ENCODE measurements around the gene DKK3.

Gene DKK3

DNA sequence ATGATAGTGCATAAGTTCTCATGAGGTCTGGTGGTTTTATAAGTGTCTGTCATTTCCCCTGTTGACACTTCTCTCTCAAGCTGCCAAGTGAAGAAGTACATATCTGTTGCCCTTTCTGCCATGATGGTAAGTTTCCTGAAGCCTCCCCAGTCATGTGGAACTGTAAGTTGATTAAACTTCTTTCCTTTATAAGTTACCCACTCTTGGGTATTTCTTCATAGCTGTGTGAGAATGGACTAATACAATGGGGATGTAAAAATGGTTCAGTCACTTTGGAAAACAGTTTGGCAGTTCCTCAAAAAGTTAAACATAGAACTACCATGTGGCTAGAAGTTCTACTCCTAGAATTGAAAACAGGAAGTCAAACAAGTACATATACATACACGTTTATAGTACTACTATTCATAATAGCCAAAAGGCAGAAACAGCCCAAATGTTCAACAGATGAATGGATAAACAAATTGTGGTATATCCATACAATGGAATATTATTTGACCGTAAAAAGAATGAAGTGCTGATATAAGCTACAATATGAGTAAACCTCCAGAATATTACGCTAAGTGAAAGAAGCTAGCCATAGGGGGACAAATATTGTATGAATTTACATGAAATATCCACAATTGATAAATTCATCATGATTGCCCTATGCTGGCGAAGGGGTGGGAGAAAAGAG is 16.0 kb upstream of the DKK3 start:
- Histone ChIP-seq H3K9me3 (ENCODE audit: severe bottlenecking) (no peaks in the 10 kb centered on the region), H3K4me1 (ENCODE audit: insufficient read depth, poor library complexity, severe bottlenecking) (no peaks in the 10 kb centered on the region), H3K36me3 (ENCODE audit: low read depth) (no peaks in the 10 kb centered on the region), H3K27ac (ENCODE audit: poor library complexity, severe bottlenecking) (no peak overlapping the region), H3K27me3 (ENCODE audit: insufficient read depth, poor library complexity, severe bottlenecking) (no peaks in the 10 kb centered on the region), H3K4me3 (ENCODE audit: severe bottlenecking) (no peak overlapping the region)
- DNase-seq (ENCODE audit: low spot score) (no peak), ATAC-seq (ENCODE audit: low read depth) (no peak)
- TF ChIP-seq, protein P1, sequence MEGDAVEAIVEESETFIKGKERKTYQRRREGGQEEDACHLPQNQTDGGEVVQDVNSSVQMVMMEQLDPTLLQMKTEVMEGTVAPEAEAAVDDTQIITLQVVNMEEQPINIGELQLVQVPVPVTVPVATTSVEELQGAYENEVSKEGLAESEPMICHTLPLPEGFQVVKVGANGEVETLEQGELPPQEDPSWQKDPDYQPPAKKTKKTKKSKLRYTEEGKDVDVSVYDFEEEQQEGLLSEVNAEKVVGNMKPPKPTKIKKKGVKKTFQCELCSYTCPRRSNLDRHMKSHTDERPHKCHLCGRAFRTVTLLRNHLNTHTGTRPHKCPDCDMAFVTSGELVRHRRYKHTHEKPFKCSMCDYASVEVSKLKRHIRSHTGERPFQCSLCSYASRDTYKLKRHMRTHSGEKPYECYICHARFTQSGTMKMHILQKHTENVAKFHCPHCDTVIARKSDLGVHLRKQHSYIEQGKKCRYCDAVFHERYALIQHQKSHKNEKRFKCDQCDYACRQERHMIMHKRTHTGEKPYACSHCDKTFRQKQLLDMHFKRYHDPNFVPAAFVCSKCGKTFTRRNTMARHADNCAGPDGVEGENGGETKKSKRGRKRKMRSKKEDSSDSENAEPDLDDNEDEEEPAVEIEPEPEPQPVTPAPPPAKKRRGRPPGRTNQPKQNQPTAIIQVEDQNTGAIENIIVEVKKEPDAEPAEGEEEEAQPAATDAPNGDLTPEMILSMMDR (IDR thresholded peaks at IDR 0.05; ENCODE audit: poor library complexity, severe bottlenecking): no peak

DNA sequence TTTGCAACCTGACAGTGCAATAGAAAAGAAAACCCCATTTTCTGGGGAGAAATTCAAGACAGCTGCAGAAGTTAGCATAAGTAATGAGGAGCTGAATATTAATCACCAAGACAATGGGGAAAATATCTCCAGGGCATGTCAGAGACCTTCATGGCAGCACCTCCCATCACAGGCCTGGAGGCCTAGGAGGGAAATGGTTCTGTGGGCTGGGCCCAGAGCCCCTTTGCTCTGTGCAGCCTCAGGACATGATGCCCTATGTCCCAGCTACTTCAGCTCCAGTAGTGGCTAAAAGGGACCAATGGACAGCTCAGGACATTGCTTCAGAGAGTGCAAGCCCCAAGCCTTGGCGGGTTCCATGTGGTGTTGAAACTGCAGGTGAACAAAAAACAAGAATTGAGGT is 14.6 kb upstream of the DKK3 start:
- Histone ChIP-seq H3K9me3 (ENCODE audit: severe bottlenecking) (no peaks in the 10 kb centered on the region), H3K4me3 (ENCODE audit: severe bottlenecking) (no peak overlapping the region), H3K27me3 (ENCODE audit: insufficient read depth, poor library complexity, severe bottlenecking) (no peaks in the 10 kb centered on the region), H3K4me1 (ENCODE audit: insufficient read depth, poor library complexity, severe bottlenecking) (no peaks in the 10 kb centered on the region), H3K27ac (ENCODE audit: poor library complexity, severe bottlenecking) (no peak overlapping the region), H3K36me3 (ENCODE audit: low read depth) (no peaks in the 10 kb centered on the region)
- no peak for ATAC-seq (ENCODE audit: low read depth)
- no peak for DNase-seq (ENCODE audit: low spot score)
- TF ChIP-seq, protein P1 (IDR thresholded peaks at IDR 0.05; ENCODE audit: poor library complexity, severe bottlenecking): no peak

DNA sequence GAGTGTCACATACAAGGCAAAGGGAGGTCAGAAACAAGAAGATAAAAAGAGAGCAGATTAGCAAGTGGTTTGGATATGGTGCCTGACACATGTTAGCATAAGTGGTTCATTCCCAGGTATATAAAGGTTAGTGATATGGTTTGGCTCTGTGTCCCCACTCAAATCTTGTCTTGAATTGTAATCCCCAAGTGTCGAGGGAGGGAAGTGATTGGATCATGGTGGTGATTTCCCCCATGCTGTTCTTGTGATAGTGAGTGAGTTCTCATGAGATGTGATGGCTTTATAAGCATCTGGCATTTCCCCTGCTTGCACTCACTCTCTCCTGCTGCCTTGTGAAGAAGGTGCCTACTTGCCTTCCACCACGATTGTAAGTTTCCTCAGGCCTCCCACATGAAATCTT is 12.1 kb upstream of the DKK3 start:
- H3K27me3 ChIP-seq (ENCODE audit: insufficient read depth, poor library complexity, severe bottlenecking): no peaks in the 10 kb centered on the region
- DNase-seq (ENCODE audit: low spot score) (no peak), ATAC-seq (ENCODE audit: low read depth) (no peak)
- H3K27ac ChIP-seq (ENCODE audit: poor library complexity, severe bottlenecking): no peak overlapping the region
- no peaks in the 10 kb centered on the region for H3K4me1 ChIP-seq (ENCODE audit: insufficient read depth, poor library complexity, severe bottlenecking)
- TF ChIP-seq, protein P1 (IDR thresholded peaks at IDR 0.05; ENCODE audit: poor library complexity, severe bottlenecking): no peak
- no peaks in the 10 kb centered on the region for H3K36me3 ChIP-seq (ENCODE audit: low read depth)
- H3K9me3 ChIP-seq (ENCODE audit: severe bottlenecking): no peaks in the 10 kb centered on the region
- no peak overlapping the region for H3K4me3 ChIP-seq (ENCODE audit: severe bottlenecking)

DNA sequence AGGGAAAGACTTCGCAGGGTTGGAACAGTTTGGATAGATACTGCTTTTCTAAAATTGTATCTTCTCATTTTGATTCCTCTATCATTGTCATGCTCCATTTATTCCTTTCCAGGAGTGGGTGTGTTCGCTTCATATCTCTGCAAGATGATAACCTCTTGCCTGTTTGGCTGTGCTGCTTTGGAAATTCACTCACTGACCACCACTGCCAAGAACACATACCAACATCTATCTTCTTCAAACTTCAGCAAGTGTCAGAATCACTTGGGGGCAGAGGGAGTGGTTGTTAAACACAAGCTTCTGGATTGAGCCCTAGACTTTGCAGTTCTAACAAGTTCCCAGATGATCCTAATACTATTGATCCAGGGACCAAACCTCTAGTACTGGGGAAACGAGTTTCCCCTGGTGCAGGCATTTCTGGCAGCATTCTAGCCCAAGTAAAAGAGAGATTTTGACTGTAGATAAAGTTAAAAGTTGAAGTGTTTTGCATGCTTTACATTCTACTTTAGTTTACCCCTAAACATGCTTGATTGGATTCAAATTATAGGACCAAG is 11.5 kb upstream of the DKK3 start:
- DNase-seq (ENCODE audit: low spot score) (no peak), ATAC-seq (ENCODE audit: low read depth) (no peak)
- no peak overlapping the region for H3K4me3 ChIP-seq (ENCODE audit: severe bottlenecking)
- no peaks in the 10 kb centered on the region for H3K9me3 ChIP-seq (ENCODE audit: severe bottlenecking)
- TF ChIP-seq, protein P1 (IDR thresholded peaks at IDR 0.05; ENCODE audit: poor library complexity, severe bottlenecking): no peak
- no peaks in the 10 kb centered on the region for H3K36me3 ChIP-seq (ENCODE audit: low read depth)
- H3K27me3 ChIP-seq (ENCODE audit: insufficient read depth, poor library complexity, severe bottlenecking): no peaks in the 10 kb centered on the region
- no peaks in the 10 kb centered on the region for H3K4me1 ChIP-seq (ENCODE audit: insufficient read depth, poor library complexity, severe bottlenecking)
- no peak overlapping the region for H3K27ac ChIP-seq (ENCODE audit: poor library complexity, severe bottlenecking)

DNA sequence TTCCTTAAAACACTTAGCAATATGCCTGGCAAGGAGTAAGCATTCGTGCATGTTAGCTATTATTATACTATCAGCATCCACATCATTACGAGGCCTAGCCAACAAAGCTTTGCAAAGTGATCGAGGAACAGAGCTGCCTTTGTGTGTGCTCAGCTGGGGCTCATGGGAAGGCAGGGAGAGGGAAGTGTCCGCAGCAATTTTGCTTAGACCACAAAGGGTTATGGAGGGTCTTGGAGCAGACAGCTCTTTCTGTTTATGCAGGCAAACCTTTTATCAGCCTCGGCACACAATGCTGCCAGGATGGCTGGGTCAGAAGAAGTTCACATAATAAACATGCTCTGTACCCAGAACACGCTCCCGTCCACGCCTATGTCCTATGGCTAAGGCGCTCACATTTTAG is 10.9 kb upstream of the DKK3 start:
- Histone ChIP-seq H3K36me3 (ENCODE audit: low read depth) (no peaks in the 10 kb centered on the region), H3K27me3 (ENCODE audit: insufficient read depth, poor library complexity, severe bottlenecking) (no peaks in the 10 kb centered on the region), H3K9me3 (ENCODE audit: severe bottlenecking) (no peaks in the 10 kb centered on the region), H3K4me1 (ENCODE audit: insufficient read depth, poor library complexity, severe bottlenecking) (no peaks in the 10 kb centered on the region), H3K27ac (ENCODE audit: poor library complexity, severe bottlenecking) (no peak overlapping the region), H3K4me3 (ENCODE audit: severe bottlenecking) (no peak overlapping the region)
- TF ChIP-seq, protein P1 (IDR thresholded peaks at IDR 0.05; ENCODE audit: poor library complexity, severe bottlenecking): no peak
- DNase-seq (ENCODE audit: low spot score): no peak
- no peak for ATAC-seq (ENCODE audit: low read depth)

All from RWPE2 (cell line).